Measurements from ENCODE around the gene GDI2.
A peak's percentile ranks its signal among the peaks of the same experiment; 100 is the strongest.
"Not testable (repeated sequence)": the region's sequence is repeated elsewhere in the genome, so short reads cannot be mapped to it uniquely, and the experiment has no call there.

Gene GDI2

GRCh38 chr10:5810225-5810624 is 3.0 kb downstream of the GDI2 start:
- H2AFZ ChIP-seq (ENCODE audit: low read length): no peak overlapping the region
- H3K9me2 ChIP-seq (ENCODE audit: low read depth, low read length): no peaks in the 10 kb centered on the region
- peak overlapping the region; percentile 99 for H3K4me2 ChIP-seq (ENCODE audit: low read length)
- H3K9ac ChIP-seq (ENCODE audit: low read length): peak overlapping the region; percentile 100
- peak overlapping the region; percentile 99 for H3K4me3 ChIP-seq (ENCODE audit: low read depth, low read length, poor library complexity, severe bottlenecking)
- peak overlapping the region; percentile 82 for H3K27ac ChIP-seq (ENCODE audit: low read depth, low read length, poor library complexity, severe bottlenecking)
- peaks cover 33% of the 10 kb centered on the region for H3K36me3 ChIP-seq (ENCODE audit: insufficient read depth, low read length)
- peaks cover 89% of the 10 kb centered on the region for H3K79me2 ChIP-seq (ENCODE audit: insufficient read depth, low read length)
- TF ChIP-seq EZH2 (IDR thresholded peaks at IDR 0.05; ENCODE audit: borderline replicate concordance, low read length) (no peak), CTCF (IDR thresholded peaks at IDR 0.05; ENCODE audit: low read length) (no peak)
- H3K9me3 ChIP-seq (ENCODE audit: low read length): no peaks in the 10 kb centered on the region
- H3K27me3 ChIP-seq (ENCODE audit: insufficient read depth, low read length): no peaks in the 10 kb centered on the region
- peaks cover 83% of the 10 kb centered on the region for H3K4me1 ChIP-seq (ENCODE audit: insufficient read depth, low read length, severe bottlenecking)
- H4K20me1 ChIP-seq (ENCODE audit: insufficient read depth, low read length): peaks cover 3% of the 10 kb centered on the region; the same call in 1 of the 2 replicates
- no peaks in the 10 kb centered on the region for H3F3A ChIP-seq (ENCODE audit: insufficient read depth, low read length)

DNA sequence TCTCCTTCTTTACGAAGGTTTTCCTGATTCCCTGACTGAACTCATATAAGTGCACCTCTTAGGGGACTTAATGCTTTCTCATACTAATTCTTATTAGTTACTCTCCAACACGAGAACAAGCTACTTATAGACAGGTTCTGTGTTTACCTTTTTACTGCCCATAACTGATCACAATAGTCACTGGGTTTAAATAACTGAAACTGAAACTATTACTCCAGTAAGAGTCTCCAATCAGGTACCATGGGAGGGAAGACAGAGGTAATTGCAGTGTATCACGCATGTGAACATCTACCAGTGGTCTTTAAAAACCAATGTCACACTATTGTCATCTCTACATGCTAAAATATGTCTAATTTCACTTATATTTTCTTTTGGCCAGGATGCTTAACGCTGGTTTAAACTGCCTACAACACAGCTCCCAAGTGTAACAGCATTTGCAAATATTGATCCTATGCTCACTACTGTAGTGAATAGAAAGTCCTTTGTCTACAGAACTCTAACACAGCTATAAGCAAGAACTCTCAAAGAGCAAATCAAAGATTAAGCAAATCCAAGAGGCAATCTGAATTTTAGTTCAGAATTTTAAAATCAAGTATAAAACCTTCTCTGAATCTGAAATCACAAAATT is 3.6 kb downstream of the GDI2 start:
- peak overlapping the region; percentile 100 for H3K9ac ChIP-seq (ENCODE audit: low read length)

GRCh38 chr10:5808783-5809392 is 4.3 kb downstream of the GDI2 start:
- H3K27ac ChIP-seq (ENCODE audit: low read depth, low read length, poor library complexity, severe bottlenecking): peak overlapping the region; percentile 82
- not testable (repeated sequence) for H2AFZ ChIP-seq (ENCODE audit: low read length); H3K27me3 ChIP-seq (ENCODE audit: insufficient read depth, low read length); H3F3A ChIP-seq (ENCODE audit: insufficient read depth, low read length); H3K9me3 ChIP-seq (ENCODE audit: low read length); H3K9me2 ChIP-seq (ENCODE audit: low read depth, low read length); H4K20me1 ChIP-seq (ENCODE audit: insufficient read depth, low read length)
- H3K9ac ChIP-seq (ENCODE audit: low read length): peak overlapping the region; percentile 100; the same call in 1 of the 2 replicates
- H3K4me3 ChIP-seq (ENCODE audit: low read depth, low read length, poor library complexity, severe bottlenecking): peak overlapping the region; percentile 99
- peaks cover 70% of the 10 kb centered on the region for H3K4me1 ChIP-seq (ENCODE audit: insufficient read depth, low read length, severe bottlenecking)
- H3K4me2 ChIP-seq (ENCODE audit: low read length): peak overlapping the region; percentile 99
- peaks cover 45% of the 10 kb centered on the region for H3K36me3 ChIP-seq (ENCODE audit: insufficient read depth, low read length)
- peaks cover 93% of the 10 kb centered on the region for H3K79me2 ChIP-seq (ENCODE audit: insufficient read depth, low read length)

More for the DNA sequence above, 3.6 kb downstream of the GDI2 start:
- H3K4me1 ChIP-seq (ENCODE audit: insufficient read depth, low read length, severe bottlenecking): peaks cover 77% of the 10 kb centered on the region
- no peaks in the 10 kb centered on the region for H3K9me3 ChIP-seq (ENCODE audit: low read length)
- H3K36me3 ChIP-seq (ENCODE audit: insufficient read depth, low read length): peaks cover 39% of the 10 kb centered on the region
- H3K9me2 ChIP-seq (ENCODE audit: low read depth, low read length): no peaks in the 10 kb centered on the region
- TF ChIP-seq CTCF (IDR thresholded peaks at IDR 0.05; ENCODE audit: low read length) (no peak), EZH2 (IDR thresholded peaks at IDR 0.05; ENCODE audit: borderline replicate concordance, low read length) (no peak)
- peaks cover 3% of the 10 kb centered on the region; the same call in 1 of the 2 replicates for H4K20me1 ChIP-seq (ENCODE audit: insufficient read depth, low read length)
- no peaks in the 10 kb centered on the region for H3F3A ChIP-seq (ENCODE audit: insufficient read depth, low read length)
- H3K79me2 ChIP-seq (ENCODE audit: insufficient read depth, low read length): peaks cover 93% of the 10 kb centered on the region
- H3K4me2 ChIP-seq (ENCODE audit: low read length): peak overlapping the region; percentile 99
- H3K4me3 ChIP-seq (ENCODE audit: low read depth, low read length, poor library complexity, severe bottlenecking): peak overlapping the region; percentile 99
- H3K27me3 ChIP-seq (ENCODE audit: insufficient read depth, low read length): no peaks in the 10 kb centered on the region
- peak overlapping the region; percentile 82 for H3K27ac ChIP-seq (ENCODE audit: low read depth, low read length, poor library complexity, severe bottlenecking)
- no peak overlapping the region for H2AFZ ChIP-seq (ENCODE audit: low read length)
